HuH-7 (cell line): Measurements from ENCODE around the gene SNN.

Experiments used
- DNase-seq: peaks from one replicate; pipeline ENCODE4 v3.0.0; 2011; ENCODE audit warnings: low spot score

The SNN gene

DNA sequence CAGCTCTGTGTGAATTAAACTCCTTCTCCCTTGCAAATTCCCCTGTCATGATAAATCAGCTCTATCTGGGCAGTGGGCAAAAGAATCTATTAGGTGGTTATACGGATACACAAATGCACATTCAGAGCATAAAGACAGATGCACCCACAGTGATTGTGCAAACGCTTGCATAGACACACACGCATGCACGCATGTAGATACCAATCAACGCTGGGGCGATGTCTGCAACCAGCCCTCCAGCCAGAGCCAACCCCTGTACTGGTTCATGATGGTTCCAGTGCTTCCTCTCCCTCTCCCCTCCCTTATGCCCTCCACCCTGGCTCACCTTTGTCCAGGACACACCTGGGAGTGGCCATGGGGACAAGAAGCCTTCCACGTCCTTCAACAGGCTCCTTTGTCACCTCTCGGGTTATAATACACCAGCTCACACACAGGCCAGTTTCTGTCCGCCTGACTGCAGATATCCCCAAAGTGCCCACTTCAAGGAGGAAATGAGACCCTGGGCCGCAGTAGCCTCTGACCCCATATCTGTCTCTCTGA, 33.1 kb upstream of the SNN start:
- no peak for DNase-seq

DNA sequence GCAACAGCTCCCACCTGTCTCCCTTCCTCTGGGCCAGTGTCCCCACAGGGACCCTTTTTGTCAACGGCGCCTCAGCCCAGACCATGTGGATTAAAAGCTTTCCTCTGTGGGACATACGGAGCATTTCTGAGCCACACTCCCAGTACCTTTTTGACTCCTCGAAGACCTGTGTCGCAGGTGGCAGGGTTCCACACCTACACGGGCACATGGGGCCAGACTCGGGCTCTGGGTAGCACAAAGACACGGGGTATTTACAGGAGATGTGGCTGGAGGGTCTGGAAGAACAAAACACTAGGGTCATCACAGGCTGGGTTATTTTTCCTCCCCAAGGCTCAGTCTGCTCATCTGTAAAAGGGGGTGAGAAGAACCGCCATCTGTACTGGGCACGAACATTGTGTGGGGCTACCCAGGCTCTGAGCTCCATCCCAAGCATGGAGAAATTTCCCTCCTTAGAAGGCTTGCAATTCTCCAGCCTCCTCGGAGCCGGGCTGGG, 32.5 kb upstream of the SNN start:
- DNase-seq = no peak

DNA sequence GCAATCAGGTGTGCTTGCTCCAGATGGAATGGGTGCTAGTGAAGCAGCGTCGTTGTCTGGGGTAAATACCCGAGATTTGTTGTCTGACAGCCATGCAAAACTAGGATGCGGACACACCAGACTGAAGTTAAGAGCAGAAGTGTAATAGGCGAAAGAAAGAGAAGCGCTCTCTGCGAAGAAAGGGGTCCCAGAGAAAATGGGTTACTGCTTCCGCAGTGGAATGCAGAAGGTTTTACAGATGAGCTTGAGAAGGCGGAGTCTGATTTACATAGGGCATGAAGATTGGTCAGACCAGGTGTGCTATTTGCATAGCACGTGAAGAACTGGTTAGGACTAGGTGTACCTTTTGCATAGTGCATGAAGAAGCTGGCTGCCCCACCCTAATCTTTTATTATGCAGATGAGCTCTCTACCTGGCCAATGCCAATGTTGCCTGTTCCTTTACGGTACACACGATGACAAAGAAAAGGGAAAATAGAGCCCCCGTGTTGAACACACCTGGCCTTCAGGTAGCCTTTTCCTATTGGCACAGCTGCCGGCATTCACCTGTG, 32.0 kb upstream of the SNN start:
- no peak for DNase-seq

DNA sequence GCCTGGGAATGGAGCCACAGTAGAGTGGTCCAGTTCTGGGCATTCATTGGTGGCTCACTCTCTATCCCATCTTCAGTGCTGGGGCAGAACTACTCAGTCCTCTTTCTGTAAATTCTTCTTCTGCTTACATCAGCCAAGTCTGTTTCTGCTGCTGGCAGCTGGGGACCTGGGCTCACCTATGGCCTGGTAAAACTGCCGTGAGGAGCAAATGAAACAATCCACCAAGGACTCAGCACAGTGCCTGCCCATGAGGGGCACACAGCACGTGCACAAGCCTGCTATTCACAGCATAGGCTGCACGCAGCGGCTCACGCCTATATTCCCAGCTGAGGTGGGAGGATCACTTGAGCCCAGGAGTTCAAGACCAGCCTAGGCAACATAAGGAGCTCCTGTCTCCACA, 30.9 kb upstream of the SNN start:
- DNase-seq = no peak

DNA sequence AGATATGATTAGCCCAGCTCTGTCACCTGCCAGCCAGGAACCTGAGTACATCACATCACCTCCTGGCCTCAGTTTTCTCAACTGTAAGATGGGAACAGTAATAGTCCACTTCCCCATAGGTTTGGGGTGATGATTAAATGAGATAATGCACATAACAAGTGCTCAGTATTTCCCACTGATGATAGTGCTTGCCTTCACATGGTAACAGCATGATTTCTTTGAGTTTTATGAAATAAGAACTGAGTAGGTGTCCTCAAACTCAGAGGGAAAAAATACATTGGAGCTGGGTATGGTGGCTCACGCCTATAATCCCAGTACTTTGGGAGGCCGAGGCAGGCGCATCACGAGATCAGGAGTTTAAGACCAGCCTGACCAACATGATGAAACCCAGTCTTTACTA, 30.1 kb upstream of the SNN start:
- no peak for DNase-seq

DNA sequence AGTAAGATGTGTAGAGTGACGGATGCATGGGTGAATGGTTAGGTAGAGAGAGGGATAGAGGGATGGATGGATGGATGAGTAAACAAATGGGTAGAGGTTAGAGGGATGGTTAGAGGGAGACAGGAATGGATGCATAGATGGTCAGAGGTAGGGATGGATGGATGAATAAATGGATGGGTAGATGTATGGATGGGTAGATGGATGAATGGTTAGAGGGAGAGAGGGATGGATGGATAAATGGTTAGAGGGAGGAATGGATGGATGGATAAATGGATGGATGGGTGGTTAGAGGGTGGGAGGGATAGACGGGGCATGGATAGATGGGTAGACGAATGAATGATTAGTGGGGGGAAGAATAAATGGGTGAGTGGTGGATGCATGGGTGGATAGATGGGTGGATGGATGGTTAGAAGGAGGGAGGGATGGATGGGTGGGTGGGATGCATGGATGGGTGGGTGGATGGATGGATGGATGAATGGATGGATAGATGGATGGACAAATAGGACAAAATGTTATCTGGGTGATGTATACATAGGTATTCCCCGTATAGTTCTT, 29.2 kb upstream of the SNN start:
- DNase-seq = no peak

DNA sequence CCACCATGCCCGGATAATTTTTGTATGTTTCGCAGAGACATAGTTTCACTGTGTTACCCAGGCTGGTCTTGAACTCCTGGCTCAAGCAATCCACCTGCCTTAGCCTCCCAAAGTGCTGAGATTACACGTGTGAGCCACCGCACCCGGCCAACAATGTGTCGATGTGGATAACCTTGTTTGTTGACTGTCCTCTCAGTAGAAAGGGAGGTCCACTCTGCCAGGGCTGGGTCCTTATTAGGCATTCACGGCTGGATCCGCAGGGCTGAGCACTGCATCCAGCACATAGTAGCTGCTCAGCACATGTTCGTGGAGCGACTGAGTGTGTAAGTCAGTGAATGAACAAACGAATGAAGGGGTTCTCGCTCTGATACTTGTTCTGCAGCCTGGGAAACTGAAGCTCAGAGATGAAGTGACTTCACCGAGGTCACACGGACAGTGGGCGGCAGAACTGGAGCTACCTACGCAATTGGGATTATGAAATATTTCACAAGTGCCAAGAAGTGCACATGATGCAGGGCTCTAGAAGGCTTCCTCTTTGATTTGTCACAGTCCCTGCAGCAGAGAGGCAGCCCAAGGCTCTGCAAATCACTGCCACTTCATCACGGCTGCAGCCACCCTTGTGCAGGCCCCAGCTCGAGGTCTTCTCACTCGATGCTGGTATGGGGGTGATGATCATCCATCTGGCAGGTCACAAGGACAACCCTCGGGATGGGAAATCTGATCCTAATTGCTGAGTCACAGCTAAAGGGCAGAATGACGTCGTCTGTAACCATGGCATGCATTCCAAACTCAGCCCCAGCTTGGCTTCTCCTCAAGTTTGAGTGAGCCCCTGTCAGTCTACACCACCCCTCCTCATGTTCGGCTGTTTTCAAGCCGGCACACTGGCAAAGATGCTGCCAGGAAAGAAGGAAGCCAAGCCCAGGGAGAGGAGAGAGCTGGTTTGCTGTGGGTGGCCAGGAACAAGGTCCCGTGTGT, 28.0 kb upstream of the SNN start:
- peak; percentile 37 for DNase-seq

DNA sequence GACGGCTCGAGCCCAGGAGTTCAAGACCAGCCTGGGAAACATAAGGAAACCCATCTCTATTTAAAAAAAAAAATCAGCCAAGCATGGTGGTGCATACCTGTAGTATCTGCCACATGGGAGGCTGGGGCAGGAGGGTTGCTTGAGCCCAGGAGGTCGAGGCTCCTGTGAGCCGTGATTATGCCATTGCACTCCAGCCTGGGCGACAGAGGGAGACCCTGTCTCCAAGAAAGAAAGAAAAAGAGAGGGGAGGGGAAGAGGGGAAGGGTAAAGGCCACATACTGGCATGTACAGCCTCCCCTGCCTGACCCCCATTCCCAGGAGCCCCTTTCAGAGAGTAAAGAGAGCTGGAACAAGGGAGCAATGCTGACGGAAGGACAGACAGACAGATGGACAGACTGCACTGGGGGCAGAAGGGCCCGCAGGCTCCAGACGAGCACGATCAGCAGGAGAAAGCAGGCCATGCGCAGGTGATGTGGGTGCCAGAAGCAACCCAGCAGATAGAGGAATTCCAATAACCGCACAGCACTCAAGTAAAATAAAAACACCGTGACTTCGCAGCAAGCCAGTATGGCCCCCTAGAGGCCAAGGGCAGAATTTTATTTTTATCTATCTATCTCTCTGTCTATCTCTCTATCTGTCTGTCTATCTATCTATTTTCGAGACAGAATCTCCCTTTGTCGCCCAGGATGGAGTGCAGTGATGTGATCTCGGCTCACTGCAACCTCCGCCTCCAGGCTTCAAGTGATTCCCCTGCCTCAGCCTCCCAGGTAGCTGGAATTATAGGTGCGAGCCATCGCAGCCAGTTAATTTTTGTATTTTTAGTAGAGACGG, 27.1 kb upstream of the SNN start:
- DNase-seq = peak; percentile 50

DNA sequence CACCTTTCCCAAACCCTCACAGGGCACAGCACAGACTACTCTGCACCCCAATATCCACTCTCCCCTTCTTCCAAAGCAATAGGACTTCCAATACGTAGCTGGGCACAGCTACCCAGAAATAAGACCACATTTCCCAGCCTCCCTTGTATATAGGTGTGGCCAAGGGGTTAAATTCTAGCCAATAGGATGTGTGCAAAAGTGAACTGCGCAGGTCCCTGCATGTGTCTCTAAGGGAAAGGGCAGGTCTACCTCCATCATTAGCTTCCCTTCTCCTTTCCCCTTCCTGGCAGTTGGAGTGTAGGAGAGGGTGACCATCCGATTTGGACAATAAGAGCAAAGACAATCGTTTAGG, 25.5 kb upstream of the SNN start:
- DNase-seq = no peak

DNA sequence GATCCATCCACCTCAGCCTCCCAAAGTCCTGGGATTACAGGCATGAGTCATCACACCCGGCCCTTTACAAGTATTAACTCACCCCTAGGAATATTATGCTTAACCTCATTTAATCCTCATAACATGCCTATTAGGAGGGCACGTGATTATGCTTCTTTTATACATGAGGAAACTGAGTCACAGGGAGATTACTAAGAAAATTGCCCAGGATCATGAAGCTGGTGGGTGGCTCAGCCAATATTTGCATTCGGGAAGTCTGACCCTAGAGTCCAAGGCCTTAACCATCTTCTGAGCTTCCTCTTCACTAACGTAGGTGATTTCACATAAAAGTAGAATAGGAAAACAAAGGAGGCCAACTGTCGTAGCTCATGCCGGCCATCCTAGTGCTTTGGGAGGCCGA, 19.0 kb upstream of the SNN start:
- no peak for DNase-seq

DNA sequence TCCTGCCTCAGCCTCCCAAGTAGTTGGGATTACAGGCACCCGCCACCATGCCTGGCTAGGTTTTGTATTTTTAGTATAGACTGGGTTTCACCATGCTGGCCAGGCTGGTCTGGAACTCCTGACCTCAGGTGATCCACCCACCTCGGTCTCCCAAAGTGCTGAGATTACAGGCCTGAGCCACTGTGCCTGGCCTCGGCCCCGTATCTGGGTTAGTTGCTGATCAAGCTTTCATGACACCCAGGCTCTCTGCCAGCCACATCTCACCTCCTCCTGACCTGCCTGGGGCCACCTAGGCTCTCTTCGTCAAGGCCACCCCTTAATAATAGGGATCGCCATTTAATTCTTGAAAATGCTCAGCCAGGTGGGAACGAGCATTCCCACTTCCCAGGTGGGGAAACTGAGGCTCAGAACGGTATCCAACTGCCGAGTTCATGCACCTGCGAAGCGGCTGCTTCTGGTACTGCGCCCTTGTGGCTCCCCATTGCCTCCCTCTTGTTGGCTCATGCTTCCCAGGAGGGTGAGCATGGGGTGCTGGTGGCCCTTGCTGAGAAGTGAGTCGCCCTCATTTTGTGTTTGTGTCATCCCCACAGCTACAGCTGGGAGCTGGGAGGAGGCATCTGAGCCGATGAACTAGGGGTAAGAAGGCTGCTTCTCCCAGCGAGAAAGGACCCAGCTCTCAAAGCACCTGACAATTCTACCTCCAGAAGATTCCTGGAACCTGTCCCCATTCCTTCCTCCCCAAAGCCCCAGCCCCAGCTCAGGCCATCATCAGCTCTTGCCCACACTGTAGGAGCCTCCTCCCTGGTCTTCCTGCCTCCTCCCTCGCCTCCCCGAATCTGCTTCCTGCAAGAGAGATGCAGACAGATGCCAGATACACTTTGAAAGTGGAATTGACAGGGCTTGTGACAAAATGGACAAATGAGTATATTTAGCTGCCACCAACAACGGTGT, 17.3 kb upstream of the SNN start:
- no peak for DNase-seq

DNA sequence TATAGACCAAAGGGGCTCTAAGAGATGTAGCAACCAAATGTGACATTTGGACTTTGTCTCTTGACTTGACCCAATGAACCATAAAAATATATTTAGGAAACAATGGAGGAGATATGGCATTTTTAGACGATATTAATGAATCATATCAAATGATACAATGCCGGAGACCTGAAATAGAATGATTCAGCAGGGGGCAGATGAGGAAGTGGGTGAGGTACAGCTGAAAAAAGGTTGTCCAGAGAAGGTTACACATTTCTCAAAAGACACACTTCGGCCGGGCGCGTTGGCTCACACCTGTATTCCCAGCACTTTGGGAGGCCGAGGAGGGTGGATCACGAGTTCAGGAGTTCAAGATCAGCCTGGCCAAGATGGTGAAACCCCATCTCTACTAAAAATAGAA, 16.5 kb upstream of the SNN start:
- no peak for DNase-seq

DNA sequence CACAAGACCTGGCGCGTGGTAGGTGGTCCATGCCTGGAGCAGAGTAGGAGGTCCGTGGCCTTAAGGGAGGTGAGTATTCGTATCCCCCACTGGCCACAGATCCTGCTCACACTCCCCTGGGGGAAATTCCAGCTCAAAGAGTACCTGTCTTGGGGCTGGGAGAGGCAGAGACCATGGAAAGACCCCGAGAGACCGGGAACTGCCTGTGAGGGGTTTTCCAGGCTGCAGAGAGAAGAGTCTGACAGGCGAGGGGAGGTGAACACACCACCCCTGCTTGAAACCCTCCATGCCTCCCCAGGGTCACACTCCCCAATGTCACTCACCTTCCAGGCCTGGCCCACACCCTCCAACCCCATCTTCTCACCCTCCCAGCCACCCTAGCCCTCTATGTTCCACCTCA, 12.6 kb upstream of the SNN start:
- DNase-seq = no peak

DNA sequence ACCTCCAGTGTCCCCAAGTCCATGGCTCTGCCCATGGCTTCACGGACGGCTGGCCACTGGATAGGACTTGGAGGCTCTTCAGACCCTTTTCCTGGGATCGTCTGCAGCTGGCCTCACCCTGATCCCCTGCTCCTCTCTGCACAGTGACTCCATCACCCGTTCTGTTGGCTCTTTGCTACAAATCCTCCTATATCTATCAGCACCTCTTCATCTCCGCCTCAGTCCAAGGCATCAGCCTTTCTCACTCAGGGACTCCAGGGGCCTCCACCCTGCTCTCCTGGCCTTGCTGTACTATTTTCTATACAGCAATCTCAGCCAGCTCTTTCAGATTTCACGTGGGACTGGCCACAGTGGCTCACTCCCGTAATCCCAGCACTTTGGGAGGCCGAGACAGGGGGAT, 10.7 kb upstream of the SNN start:
- DNase-seq = no peak

DNA sequence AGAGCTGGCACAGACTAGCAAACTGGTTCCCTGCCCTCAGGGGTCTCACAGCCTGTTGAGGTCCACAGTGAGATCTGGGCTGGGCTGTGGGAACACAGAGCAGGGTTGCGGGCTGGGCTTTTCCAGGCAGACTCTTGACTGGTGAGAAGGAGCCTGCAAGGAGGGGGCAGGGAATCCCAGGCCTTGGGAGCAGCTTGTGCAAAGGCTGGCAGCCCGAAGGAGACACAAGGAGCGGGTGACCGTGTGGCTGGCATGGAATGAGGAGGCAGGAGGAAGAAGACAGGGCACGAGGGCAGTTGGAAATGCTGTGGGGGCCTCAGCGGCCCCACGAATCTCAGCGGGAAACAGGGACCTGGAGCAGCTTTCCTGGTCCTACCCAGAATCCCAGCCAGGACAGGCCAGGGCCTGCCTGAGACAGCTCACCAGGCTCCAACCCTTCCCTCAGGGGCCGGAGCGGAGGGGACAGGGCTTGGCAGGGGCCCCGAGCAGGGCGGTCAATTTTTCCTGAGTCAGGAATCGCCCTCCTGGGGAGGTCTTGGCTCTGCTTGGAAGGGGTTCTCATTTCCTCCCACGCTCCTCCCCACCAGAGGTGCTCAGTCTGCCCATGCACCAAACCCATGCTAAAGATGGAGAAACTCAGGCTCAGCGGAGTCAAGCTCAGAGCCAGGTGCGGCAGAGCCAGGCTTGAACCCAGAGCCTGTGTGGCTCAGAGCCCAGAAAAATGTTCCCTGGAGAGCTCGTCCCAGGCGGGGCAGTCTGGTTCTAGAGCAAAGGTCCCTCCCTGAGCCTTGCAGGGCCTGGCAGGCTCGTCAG, 9.2 kb upstream of the SNN start:
- no peak for DNase-seq

DNA sequence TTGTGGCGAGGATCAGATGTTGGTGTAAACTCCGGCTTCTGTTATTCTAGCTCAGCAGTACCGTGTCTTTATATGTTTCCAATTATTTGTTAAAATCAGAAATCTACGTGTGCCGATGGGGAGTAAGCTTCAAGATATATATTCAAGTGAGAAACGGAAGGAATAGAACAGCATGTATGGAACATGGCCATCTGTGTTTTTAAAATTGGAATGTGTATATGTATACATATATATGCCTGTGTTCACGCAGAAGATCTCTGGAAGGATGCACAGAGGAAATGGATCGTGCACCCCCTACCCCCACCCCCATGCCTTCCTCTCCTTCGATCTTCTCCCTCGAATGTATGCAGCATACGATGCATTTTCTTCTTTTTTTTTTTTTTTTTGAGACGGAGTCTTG, 7.7 kb upstream of the SNN start:
- no peak for DNase-seq

DNA sequence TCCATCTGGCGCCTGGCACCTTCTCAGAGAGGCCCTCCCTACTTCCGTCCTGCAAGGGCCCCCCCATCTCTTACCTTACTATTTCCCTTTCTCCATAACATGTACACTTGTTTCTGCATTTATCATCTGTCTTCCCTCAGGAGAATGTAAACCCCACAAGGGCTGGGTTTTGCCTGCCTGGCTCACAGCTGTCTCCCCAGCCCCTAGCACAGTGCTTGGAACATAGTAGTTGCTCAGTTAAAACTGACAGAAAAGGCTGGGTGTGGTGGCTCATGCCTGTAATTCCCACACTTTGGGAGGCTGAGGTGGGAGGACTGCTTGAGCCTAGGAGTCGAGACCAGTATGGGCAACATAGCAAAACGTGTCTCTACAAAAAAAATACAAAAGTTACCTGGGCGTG, 5.7 kb upstream of the SNN start:
- DNase-seq = no peak

DNA sequence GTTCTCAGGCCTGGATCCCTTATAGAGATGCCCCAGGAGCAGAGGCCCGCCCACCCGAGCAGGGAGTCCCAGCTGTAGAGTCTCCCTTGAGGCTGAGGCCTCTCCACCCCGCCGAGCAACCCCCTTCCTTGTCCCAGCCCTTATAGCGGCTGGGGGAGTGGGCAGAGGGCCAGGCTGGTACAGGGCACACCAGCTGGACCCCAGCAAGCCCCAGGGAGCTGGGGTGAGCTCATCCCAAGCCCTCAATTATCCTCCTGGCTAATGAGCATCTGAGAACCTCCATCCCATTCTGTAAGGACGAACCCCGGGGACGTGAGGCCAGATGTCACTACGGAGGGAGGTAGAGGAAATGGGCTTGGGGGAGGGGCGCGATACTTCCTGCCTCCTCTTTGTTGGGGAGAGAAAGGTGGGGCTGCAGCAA, 3.2 kb upstream of the SNN start:
- no peak for DNase-seq

DNA sequence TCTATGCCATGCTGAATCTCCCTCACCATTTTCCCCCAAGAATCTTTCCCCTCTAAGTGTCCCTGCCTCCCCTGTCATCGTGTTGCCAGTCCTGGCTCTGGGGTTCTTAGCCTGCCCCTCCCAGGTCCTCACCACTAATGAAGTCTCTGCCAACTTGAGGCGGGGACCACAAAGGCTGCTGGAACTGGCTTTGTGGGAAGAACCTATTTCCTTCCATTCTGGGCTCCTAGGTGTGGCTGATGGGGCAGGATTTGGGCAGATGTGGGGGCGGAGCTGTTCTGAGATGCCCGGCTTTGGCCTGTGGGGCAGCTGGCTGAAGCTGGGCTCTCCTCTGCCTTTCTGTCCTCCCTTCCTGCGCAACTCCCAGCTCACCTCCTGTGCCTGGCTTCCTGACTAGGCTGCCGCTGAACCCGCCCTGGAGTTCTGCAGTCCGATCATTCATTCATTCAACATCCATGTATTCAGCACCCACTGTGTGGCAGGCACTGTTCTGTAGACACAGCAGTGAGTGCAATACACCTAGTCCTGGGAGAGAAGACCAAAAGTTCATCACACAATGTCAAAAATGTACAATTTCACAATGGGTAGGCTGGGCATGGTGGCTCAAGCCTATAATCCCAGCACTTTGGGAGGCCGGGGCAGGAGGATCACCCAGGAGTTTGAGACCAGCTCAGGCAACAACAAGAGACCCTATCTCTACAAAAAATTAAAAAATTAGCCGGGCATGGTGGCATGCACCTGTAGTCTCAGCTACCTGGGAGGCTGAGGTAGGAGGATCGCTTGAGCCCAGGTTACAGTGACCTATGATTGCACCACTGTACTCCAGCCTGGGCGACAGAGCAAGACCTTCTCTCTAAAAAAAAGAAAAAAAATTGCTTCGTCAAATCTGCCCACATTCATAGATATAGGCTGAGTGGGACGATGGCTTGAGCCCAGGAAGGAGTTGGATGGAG, 1.9 kb upstream of the SNN start:
- DNase-seq = no peak
